Right lobe of liver (tissue), 6 donors: ENCODE results near the gene PRG2. TPM values are rescaled to one million over a fixed set of nuclear protein-coding genes. Genes with fewer than 3 reads are reported as not detected.

ENCODE experiments used
- ATAC-seq, 4 donors: fragments of 200-7000 bp; cut with Tn5 transposase; one replicate each; pipeline ENCODE4 v1.9.1; 2020; ENCODE audit warnings: mild to moderate bottlenecking in 4 of 4, moderate library complexity in 4 of 4
- DNase-seq, 3 donors: peaks; one replicate each; pipeline ENCODE4 v3.0.0-alpha.2; 2020
- H3K27ac ChIP-seq, 3 donors: fragments of 200-600 bp; one replicate each; pipeline ENCODE4 v1.8.0; 2022
- H3K27me3 ChIP-seq, 2 donors: fragments of 200-600 bp; one replicate each; pipeline ENCODE4 v1.8.0; 2022
- H3K36me3 ChIP-seq, 4 donors: fragments of 200-600 bp; sonication (generic) in 1 of 4; one replicate each; pipeline versions ENCODE4 v1.5.1 to v1.8.0; 2017 to 2022; ENCODE audit warnings: control low read depth in 1 of 4
- H3K4me1 ChIP-seq, 4 donors: fragments of 200-600 bp; sonication (generic) in 1 of 4; one replicate each; pipeline versions ENCODE4 v1.5.1 to v1.8.0; 2017 to 2022; ENCODE audit warnings: control low read depth in 1 of 4
- H3K4me3 ChIP-seq, 3 donors: fragments of 200-600 bp; one replicate each; pipeline ENCODE4 v1.8.0; 2022
- H3K9me3 ChIP-seq, 4 donors: fragments of 200-600 bp; sonication (generic) in 1 of 4; one replicate each; pipeline versions ENCODE4 v1.5.1 to v1.8.0; 2017 to 2022; ENCODE audit warnings: control low read depth in 1 of 4
- POLR2A ChIP-seq: fragments of 450-650 bp; IDR thresholded peaks from one replicate; pipeline ENCODE4 v1.6.1; 2017; ENCODE audit warnings: antibody characterized with exemption, mild to moderate bottlenecking
- WGBS: methylation state at CpG from one replicate; pipeline ENCODE4 v1.1.6; 2018; ENCODE audit warnings: low coverage, low lambda C conversion rate; ENCODE audit not compliant: insufficient coverage; ENCODE audit errors: missing lambda C conversion rate; 5-methylcytosine and 5-hydroxymethylcytosine counted together
- intact Hi-C, 2 donors: fragments of 100-400 bp; cut with DNase I; formaldehyde crosslinking; loops; one replicate each; pipeline versions ENCODE4 v1.11.2 to v1.14.1; 2022
- total RNA-seq, 6 experiments: library from RNA; depleted of rRNA in 2 of 6; stranded (reverse); fragments of >200 nt in 2 of 6; fragmentation: NEBNext Ultra II Directional in 3 of 6; extraction: Animal tissue kit (Norgen Biotek cat#: 25700) in 3 of 6; gene quantifications; one replicate each; pipeline versions ENCODE4 v1.1.0 to v1.2.4, GENCODE V29; 2016 to 2023
- TF ChIP-seq, protein P1 (sequence below), 4 donors: fragments of 200-600 bp in 3 of 4; fragments of 450-650 bp in 1 of 4; IDR thresholded peaks; one replicate each; pipeline versions ENCODE4 v1.5.1 to v1.8.0; 2016 to 2022; ENCODE audit warnings: antibody characterized with exemption in 4 of 4, mild to moderate bottlenecking in 2 of 4
- donor health status: DM: no; HTN: yes; CAD: no.
- donor health status: DM: no; HTN: no; CAD: no.
- donor health status: DM: no; HTN: no; CAD: no.
- donor health status: DM: no; HTN: yes; CAD: no.
- donor health status: DM: no; HTN: yes; CAD: no.

Gene PRG2
- total RNA-seq, 6 experiments from 2014 or later = 0.39 to 1.2 (median 0.86) TPM; not detected in 2

DNA sequence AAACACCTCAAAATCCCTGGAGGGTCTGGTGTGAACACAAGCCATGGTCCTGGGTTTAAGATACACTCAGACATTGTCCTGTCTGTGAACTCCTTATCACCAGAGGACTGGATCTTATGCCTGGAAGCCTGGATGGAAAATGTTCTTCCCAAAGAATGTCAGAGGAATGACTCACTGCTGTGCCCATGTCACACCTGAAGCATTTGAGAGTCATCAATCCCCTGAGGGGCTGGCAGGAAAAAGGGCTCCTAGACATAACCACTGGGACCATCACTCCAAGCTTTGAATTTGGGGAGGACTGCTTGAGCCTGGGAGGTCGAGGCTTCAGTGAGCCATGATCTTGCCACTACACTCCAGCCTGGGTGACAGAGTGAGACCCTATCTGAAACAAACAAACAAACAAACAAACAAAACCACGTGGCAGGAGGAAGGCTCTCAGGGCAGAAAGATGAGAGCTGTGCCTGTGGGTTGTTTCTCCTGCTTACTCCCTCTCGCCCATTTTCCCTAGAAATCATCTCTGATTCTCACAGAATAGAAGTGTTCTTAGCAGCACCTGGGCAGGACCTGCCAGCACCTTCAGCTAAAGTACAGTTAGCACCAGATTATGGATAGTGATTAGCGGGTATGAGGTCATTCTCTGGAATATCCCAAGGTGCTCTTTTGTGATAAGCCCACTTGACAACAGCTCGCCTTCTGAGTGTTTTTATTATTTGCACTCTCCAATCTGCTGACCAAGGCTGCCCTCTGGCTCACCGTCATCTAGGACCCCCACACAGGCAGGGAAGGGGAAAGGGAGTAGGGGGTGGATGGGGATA is 11.9 kb upstream of the PRG2 start:
- peaks cover 0 to 10% (median 4%) of the 10 kb centered on the region in 4 donors for H3K36me3 ChIP-seq
- H3K4me1 ChIP-seq = peaks cover 0 to 5% (median 2%) of the 10 kb centered on the region in 4 donors
- H3K4me3 ChIP-seq = no peak overlapping the region
- DNase-seq (no peak), ATAC-seq (no peak)
- no peaks in the 10 kb centered on the region for H3K27me3 ChIP-seq
- WGBS = 71% methylated on average over 4 of the region's 6 CpGs
- no peaks in the 10 kb centered on the region for H3K9me3 ChIP-seq
- intact Hi-C loops = no loop called here
- TF ChIP-seq, protein P1, sequence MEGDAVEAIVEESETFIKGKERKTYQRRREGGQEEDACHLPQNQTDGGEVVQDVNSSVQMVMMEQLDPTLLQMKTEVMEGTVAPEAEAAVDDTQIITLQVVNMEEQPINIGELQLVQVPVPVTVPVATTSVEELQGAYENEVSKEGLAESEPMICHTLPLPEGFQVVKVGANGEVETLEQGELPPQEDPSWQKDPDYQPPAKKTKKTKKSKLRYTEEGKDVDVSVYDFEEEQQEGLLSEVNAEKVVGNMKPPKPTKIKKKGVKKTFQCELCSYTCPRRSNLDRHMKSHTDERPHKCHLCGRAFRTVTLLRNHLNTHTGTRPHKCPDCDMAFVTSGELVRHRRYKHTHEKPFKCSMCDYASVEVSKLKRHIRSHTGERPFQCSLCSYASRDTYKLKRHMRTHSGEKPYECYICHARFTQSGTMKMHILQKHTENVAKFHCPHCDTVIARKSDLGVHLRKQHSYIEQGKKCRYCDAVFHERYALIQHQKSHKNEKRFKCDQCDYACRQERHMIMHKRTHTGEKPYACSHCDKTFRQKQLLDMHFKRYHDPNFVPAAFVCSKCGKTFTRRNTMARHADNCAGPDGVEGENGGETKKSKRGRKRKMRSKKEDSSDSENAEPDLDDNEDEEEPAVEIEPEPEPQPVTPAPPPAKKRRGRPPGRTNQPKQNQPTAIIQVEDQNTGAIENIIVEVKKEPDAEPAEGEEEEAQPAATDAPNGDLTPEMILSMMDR (IDR thresholded peaks at IDR 0.05) = no peak
- no peak for TF ChIP-seq POLR2A
- H3K27ac ChIP-seq = no peak overlapping the region

GRCh38 chr11:57399972-57400578 is 9.6 kb upstream of the PRG2 start:
- 39% methylated on average over 2 of the region's 4 CpGs for WGBS
- Histone ChIP-seq H3K27me3 (no peaks in the 10 kb centered on the region), H3K36me3 (no peaks in the 10 kb centered on the region), H3K4me1 (peaks cover 0 to 12% (median 2%) of the 10 kb centered on the region in 4 donors), H3K9me3 (no peaks in the 10 kb centered on the region), H3K4me3 (no peak overlapping the region), H3K27ac (no peak overlapping the region)
- TF ChIP-seq, protein P1 (IDR thresholded peaks at IDR 0.05) = no peak
- TF ChIP-seq POLR2A = no peak
- ATAC-seq = peak; percentile 57 to 65 (median 64)
- DNase-seq = no peak
- intact Hi-C loops = no loop called here

DNA sequence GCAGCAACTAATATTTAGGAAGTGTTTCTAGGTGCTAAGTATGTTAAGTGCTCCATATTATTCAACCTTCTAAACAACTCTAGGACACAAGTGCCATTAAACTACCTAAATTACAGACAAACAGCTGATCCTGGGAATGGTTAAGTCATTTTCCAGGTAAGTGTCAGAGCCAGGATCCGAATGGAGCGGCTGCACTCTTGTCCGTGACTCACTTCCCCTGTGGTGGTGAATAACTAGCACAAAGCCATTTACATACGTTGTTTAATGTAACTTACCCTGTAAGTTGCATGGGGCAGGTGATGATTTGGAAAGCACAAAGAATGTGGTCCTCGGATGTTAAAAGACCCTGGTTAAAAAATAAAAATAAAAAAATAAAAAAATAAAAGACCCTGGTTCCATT is 8.8 kb upstream of the PRG2 start:
- H3K4me3 ChIP-seq = no peak overlapping the region
- H3K27ac ChIP-seq = no peak overlapping the region
- no peaks in the 10 kb centered on the region for H3K36me3 ChIP-seq
- DNase-seq (no peak), ATAC-seq (no peak)
- TF ChIP-seq, protein P1 (IDR thresholded peaks at IDR 0.05) = no peak
- TF ChIP-seq POLR2A = no peak
- intact Hi-C loops = no loop called here
- H3K4me1 ChIP-seq = peaks cover 0 to 12% (median 2%) of the 10 kb centered on the region in 4 donors
- H3K9me3 ChIP-seq = no peaks in the 10 kb centered on the region
- H3K27me3 ChIP-seq = no peaks in the 10 kb centered on the region
- 85% methylated on average over 5 of the region's 5 CpGs for WGBS

DNA sequence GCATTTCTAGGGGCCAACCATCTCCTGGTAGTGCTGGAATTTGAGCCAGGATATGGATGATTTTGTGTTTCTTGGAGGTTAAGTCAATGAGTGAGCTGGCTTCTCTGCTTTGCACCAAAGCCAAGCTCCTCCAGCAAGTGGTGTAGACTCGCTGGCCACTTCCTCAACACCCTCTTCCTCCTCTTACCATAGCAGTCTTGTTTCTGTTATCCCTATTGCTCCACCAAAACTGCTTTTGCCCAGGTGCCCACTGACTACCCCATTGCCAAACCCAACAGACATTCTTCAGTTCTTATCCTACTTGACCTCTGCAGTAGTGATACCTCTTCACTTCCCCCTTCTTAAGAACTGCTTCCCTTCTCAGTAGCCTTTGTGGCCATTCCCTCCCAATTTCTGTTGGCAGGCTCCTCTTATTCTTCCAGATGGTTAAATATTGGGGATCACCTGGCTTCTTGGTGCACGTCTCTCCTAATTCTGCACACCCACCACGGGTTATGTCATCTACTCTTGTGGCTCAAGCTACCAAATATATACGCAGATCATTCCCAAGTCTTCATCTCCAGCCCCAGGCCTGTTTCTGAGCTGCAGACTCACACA is 7.0 kb upstream of the PRG2 start:
- Histone ChIP-seq H3K4me3 (no peak overlapping the region), H3K27me3 (no peaks in the 10 kb centered on the region), H3K4me1 (peaks cover 0 to 12% (median 2%) of the 10 kb centered on the region in 4 donors), H3K36me3 (no peaks in the 10 kb centered on the region), H3K9me3 (no peaks in the 10 kb centered on the region), H3K27ac (no peak overlapping the region)
- WGBS = 82% methylated on average over 4 of the region's 4 CpGs
- DNase-seq (no peak), ATAC-seq (no peak)
- TF ChIP-seq, protein P1 (IDR thresholded peaks at IDR 0.05) = no peak
- TF ChIP-seq POLR2A = no peak
- intact Hi-C loops = no loop called here
